A549 treated with DMSO at 1 μM for 4 hours (cell line): ENCODE measurements around the gene CELA3A. TPM values are rescaled to one million over a fixed set of nuclear protein-coding genes. Genes with fewer than 3 reads are reported as not detected.

ENCODE experiments used
- total RNA-seq: library from RNA; stranded (reverse); fragments of 200-300 nt; extraction: Qiagen RNA extraction; gene quantifications from 5 replicates; pipeline ENCODE4 v1.2.3, GENCODE V29; 2022; ENCODE audit warnings: low read depth

The CELA3A gene, protein sequence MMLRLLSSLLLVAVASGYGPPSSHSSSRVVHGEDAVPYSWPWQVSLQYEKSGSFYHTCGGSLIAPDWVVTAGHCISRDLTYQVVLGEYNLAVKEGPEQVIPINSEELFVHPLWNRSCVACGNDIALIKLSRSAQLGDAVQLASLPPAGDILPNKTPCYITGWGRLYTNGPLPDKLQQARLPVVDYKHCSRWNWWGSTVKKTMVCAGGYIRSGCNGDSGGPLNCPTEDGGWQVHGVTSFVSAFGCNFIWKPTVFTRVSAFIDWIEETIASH
- not detected in 5 replicates for total RNA-seq

DNA sequence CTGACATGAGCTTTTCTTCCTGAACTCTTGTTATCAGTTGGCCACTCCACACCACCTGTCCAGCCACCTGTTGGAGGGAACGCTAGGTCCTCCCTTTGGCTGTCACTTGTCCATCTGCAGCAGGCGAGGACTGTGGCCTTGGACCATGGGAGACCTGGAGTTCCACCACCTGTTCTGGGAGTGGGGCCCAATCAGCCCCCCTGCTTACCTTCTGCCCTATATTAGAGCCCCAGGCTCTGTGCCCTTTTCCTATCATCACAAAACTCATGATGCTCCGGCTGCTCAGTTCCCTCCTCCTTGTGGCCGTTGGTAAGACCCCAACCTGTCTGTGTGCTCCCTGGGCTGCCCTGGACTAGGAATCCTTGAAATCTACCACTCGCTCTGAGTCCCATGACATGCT is at the start of gene CELA3A:
TSS of gene CELA3A (plus strand) at position 249 of the 400 bp plus-strand sequence. CDS start at position 267, 18 bp downstream.

DNA sequence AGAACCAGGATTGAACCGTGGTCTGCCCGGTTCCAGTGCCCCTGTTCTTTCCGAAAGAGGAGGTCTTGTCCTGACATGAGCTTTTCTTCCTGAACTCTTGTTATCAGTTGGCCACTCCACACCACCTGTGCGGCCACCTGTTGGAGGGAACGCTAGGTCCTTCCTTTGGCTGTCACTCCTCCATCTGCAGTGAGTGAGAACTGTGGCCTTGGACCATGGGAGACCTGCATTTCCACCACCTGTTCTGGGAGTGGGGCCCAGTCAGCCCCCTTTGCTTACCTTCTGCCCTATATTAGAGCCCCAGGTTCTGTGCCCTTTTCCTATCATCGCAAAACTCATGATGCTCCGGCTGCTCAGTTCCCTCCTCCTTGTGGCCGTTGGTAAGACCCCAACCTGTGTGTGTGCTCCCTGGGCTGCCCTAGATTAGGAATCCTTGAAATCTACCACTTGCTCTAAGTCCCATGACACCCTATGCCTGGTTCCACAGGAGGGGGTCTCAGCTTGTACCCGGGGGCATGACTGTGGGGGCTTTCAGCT is 24.7 kb upstream of the CELA3A start, which contains the start of gene CELA3B:
TSS of gene CELA3B (plus strand) at position 320 of the 537 bp plus-strand sequence. CDS start at position 338, 18 bp downstream.

DNA sequence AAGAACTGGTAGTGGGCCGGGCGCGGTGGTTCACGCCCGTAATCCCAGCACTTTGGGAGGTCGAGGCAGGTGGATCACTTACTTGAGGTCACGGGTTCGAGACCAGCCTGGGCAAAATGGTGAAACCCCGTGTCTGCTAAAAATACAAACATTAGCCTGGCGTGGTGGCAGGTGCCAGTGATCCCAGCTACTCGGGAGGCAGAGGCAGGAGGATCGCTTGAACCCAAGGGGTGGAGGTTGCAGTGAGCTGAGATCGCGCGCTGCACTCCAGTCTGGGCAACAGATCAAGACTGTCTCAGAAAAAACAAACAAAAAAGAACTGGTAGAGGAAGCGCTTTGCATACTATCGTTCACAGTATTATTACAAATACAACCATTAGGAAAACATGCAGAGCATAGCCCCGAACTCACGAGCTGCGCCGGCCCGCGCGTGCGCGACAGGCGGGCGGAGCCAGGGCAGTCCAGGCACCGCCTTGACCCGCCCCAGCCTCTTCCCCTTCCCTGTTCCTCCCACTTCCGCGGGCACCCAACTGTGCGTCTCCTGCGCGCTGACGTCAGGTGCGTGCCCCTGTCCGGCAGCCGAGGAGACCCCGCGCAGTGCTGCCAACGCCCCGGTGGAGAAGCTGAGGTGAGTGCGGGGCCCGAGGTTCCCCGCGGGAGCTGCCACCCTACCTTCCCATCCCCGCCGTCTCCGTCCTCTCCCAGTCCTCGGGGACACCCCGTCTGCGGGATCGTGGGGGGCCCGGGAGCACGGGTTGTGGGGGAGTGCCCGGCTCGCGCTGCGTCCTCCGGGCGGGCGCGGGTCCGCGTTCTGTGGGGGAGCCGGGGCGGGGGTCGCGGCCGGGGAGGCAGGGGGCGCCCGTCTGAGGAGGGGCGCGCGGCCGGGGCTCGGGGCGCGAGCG is 50.9 kb downstream of the CELA3A start, which contains the start of gene CDC42:
TSS of gene CDC42 (plus strand) at position 595 of the 902 bp plus-strand sequence. CDS start 25,770 bp downstream, outside the sequence.

Other genes starting within 250 kb of the CELA3A start
- gene USP48, start 218.5 kb upstream of the CELA3A start, total RNA-seq = 13.5 to 19.5 TPM (median 18.7 TPM) in 5 replicates
- 0.08 to 0.20 TPM (median 0.12 TPM) in 3 of 5 replicates, not detected in the others for gene LDLRAD2, start 189.4 kb upstream of the CELA3A start, total RNA-seq
- gene HSPG2, start 64.3 kb upstream of the CELA3A start, total RNA-seq = 48.6 to 65.4 TPM (median 58.9 TPM) in 5 replicates
- not detected in 5 replicates for gene CELA3B, start 24.6 kb upstream of the CELA3A start, total RNA-seq
- gene CDC42, start 51.1 kb downstream of the CELA3A start, total RNA-seq = 146 to 204 TPM (median 168 TPM) in 5 replicates
- 0.14 to 0.35 TPM (median 0.28 TPM) in 5 replicates for gene WNT4, start 141.4 kb downstream of the CELA3A start, total RNA-seq